ENCODE results near the gene SNTB2.
"Not testable (repeated sequence)": the region's sequence is repeated elsewhere in the genome, so short reads cannot be mapped to it uniquely, and the experiment has no call there.

SNTB2 gene

GRCh38 chr16:69293401-69293800, 106.4 kb downstream of the SNTB2 start:
- DNase-seq = no peak

- no peak for DNase-seq
These were observed 107.1 kb downstream of the SNTB2 start for GRCh38 chr16:69294051-69294450.

GRCh38 chr16:69296771-69297170, 109.8 kb downstream of the SNTB2 start:
- not testable (repeated sequence) for DNase-seq

- no peak for DNase-seq
These were observed 111.3 kb downstream of the SNTB2 start for GRCh38 chr16:69298261-69298660.

GRCh38 chr16:69301187-69301586, 114.2 kb downstream of the SNTB2 start:
- DNase-seq = no peak

GRCh38 chr16:69301861-69302260, 114.9 kb downstream of the SNTB2 start:
- DNase-seq = no peak

- DNase-seq = no peak
These were observed 115.3 kb downstream of the SNTB2 start for GRCh38 chr16:69302301-69302700.

- no peak for DNase-seq
These were observed 119.1 kb downstream of the SNTB2 start for GRCh38 chr16:69306031-69306430.

- no peak for DNase-seq
These were observed 120.1 kb downstream of the SNTB2 start for GRCh38 chr16:69307091-69307490.

GRCh38 chr16:69307856-69308255, 120.9 kb downstream of the SNTB2 start:
- DNase-seq = no peak

GRCh38 chr16:69309316-69309715, 122.4 kb downstream of the SNTB2 start:
- DNase-seq = no peak

- peak; percentile 95 to 98 (median 95) for DNase-seq
These were observed 123.9 kb downstream of the SNTB2 start, which contains the start of gene VPS4A for GRCh38 chr16:69310653-69311532. Gene VPS4A (plus strand): TSS chr16:69311350. CDS start chr16:69311512, 162 bp downstream.

- DNase-seq = peak in 2 of 5 experiments; percentile 20 to 55
These were observed 124.8 kb downstream of the SNTB2 start for GRCh38 chr16:69311533-69312387.

- no peak for DNase-seq
These were observed 126.5 kb downstream of the SNTB2 start for GRCh38 chr16:69313469-69313868.

- DNase-seq = no peak
These were observed 127.6 kb downstream of the SNTB2 start for GRCh38 chr16:69314534-69314933.

- DNase-seq = no peak
These were observed 128.7 kb downstream of the SNTB2 start for GRCh38 chr16:69315486-69316311.

- no peak for DNase-seq
These were observed 129.7 kb downstream of the SNTB2 start for GRCh38 chr16:69316595-69317034.

GRCh38 chr16:69318177-69318910, 131.4 kb downstream of the SNTB2 start:
- DNase-seq = no peak

- DNase-seq = no peak
These were observed 131.9 kb downstream of the SNTB2 start for GRCh38 chr16:69318911-69319289.

GRCh38 chr16:69319381-69319780, 132.4 kb downstream of the SNTB2 start:
- DNase-seq = no peak

- no peak for DNase-seq
These were observed 133.1 kb downstream of the SNTB2 start for GRCh38 chr16:69319826-69320739.
